Measurements from ENCODE around the gene NCKAP1. TPM values are rescaled to one million over a fixed set of nuclear protein-coding genes. Genes with fewer than 3 reads are reported as not detected.
"Not testable (repeated sequence)": the region's sequence is repeated elsewhere in the genome, so short reads cannot be mapped to it uniquely, and the experiment has no call there.

NCKAP1 gene
- total RNA-seq, 1 donor from 2014 or later, result 116 TPM

DNA sequence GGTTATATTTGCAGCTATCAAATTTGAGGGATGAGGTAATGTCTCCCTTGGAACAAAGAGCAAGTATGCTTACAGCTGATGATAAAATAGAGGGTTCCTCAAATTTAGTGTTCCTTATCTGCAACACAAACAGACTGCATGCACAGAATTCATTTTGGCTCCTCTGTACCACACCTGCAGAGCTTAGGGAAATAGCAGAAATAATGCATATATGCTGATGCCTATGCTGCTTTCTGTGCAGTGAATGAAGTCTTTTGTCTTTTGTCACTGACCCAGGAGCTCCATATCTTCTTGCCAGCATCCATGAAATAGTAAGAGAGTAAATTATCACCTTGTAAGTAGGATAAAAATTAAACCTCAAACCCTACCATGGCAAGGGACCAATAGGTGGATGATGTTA lies 69.8 kb downstream of the NCKAP1 start:
- TF ChIP-seq, protein P1, sequence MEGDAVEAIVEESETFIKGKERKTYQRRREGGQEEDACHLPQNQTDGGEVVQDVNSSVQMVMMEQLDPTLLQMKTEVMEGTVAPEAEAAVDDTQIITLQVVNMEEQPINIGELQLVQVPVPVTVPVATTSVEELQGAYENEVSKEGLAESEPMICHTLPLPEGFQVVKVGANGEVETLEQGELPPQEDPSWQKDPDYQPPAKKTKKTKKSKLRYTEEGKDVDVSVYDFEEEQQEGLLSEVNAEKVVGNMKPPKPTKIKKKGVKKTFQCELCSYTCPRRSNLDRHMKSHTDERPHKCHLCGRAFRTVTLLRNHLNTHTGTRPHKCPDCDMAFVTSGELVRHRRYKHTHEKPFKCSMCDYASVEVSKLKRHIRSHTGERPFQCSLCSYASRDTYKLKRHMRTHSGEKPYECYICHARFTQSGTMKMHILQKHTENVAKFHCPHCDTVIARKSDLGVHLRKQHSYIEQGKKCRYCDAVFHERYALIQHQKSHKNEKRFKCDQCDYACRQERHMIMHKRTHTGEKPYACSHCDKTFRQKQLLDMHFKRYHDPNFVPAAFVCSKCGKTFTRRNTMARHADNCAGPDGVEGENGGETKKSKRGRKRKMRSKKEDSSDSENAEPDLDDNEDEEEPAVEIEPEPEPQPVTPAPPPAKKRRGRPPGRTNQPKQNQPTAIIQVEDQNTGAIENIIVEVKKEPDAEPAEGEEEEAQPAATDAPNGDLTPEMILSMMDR (IDR thresholded peaks at IDR 0.05; ENCODE audit: partially characterized antibody, unreplicated experiment), result no peak
- Mint-ChIP-seq H3K27me3 (ENCODE audit: unreplicated experiment) (no peaks in the 10 kb centered on the region), H3K36me3 (ENCODE audit: unreplicated experiment) (peaks cover 22% of the 10 kb centered on the region), H3K4me3 (ENCODE audit: unreplicated experiment) (no peak overlapping the region), H3K4me1 (ENCODE audit: low read depth, unreplicated experiment) (no peaks in the 10 kb centered on the region), H3K27ac (ENCODE audit: unreplicated experiment) (no peak overlapping the region), H3K9me3 (ENCODE audit: unreplicated experiment) (peaks cover 2% of the 10 kb centered on the region)
- no peak for DNase-seq

- not testable (repeated sequence) for H3K27me3 Mint-ChIP-seq (ENCODE audit: unreplicated experiment); H3K4me3 Mint-ChIP-seq (ENCODE audit: unreplicated experiment); H3K9me3 Mint-ChIP-seq (ENCODE audit: unreplicated experiment); H3K4me1 Mint-ChIP-seq (ENCODE audit: low read depth, unreplicated experiment); H3K27ac Mint-ChIP-seq (ENCODE audit: unreplicated experiment); DNase-seq
- H3K36me3 Mint-ChIP-seq (ENCODE audit: unreplicated experiment), result peaks cover 12% of the 10 kb centered on the region
Measured at GRCh38 chr2:182966356-182966755, 71.9 kb downstream of the NCKAP1 start.

DNA sequence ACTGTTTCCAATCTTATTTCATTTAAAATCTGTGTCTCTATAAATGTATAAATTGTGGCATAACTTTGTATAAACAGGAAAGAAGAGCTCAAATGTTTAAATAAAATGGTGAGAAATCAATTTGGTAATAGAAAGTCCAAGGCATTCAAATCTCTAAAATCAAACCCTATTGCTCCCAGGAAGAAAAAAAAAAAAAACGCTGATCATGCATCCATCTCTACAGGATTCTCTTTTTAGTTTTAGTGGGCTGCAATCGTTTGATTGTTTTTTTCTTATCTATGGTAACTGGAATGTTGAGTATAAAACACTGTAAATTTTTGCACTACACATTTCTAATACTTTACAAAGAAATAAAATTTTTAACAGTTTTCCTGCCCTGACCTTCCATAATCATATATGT lies 75.6 kb downstream of the NCKAP1 start:
- Mint-ChIP-seq H3K4me3 (ENCODE audit: unreplicated experiment) (no peak overlapping the region), H3K36me3 (ENCODE audit: unreplicated experiment) (peaks cover 10% of the 10 kb centered on the region), H3K4me1 (ENCODE audit: low read depth, unreplicated experiment) (no peaks in the 10 kb centered on the region), H3K27ac (ENCODE audit: unreplicated experiment) (no peak overlapping the region), H3K27me3 (ENCODE audit: unreplicated experiment) (no peaks in the 10 kb centered on the region), H3K9me3 (ENCODE audit: unreplicated experiment) (no peaks in the 10 kb centered on the region)
- DNase-seq, result no peak
- TF ChIP-seq, protein P1 (IDR thresholded peaks at IDR 0.05; ENCODE audit: partially characterized antibody, unreplicated experiment), result no peak

DNA sequence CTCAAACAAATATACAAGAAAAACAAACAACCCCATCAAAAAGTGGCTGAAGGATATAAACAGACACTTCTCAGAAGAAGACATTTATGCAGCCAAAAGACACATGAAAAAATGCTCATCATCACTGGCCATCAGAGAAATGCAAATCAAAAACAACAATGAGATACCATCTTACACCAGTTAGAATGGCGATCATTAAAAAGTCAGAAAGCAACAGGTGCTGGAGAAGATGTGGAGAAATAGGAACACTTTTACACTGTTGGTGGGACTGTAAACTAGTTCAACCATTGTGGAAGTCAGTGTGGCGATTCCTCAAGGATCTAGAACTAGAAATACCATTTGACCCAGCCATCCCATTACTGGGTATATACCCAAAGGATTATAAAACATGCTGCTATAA lies 77.4 kb downstream of the NCKAP1 start:
- not testable (repeated sequence) for H3K4me1 Mint-ChIP-seq (ENCODE audit: low read depth, unreplicated experiment); H3K4me3 Mint-ChIP-seq (ENCODE audit: unreplicated experiment); DNase-seq; H3K9me3 Mint-ChIP-seq (ENCODE audit: unreplicated experiment); H3K27ac Mint-ChIP-seq (ENCODE audit: unreplicated experiment); H3K27me3 Mint-ChIP-seq (ENCODE audit: unreplicated experiment)
- peaks cover 10% of the 10 kb centered on the region for H3K36me3 Mint-ChIP-seq (ENCODE audit: unreplicated experiment)

DNA sequence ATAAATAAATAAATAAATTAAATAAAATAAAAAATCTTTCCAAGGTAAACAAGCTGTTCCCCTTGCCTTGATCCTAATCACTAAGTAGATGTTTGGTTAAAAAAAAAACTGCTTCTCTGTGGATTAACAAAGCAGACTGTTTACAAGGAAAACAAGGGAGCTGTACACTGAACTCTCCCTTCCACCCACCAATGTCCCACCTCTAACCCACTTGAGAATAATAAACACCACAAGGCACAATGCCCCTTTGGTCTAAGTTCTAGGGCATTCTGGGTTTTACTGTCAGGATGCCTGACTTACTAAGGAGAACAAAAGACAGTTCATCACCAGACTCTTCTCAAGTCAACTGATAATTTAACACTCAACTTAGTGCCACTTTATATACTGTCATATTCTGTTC lies 83.5 kb downstream of the NCKAP1 start:
- no peaks in the 10 kb centered on the region for H3K9me3 Mint-ChIP-seq (ENCODE audit: unreplicated experiment)
- no peak overlapping the region for H3K27ac Mint-ChIP-seq (ENCODE audit: unreplicated experiment)
- H3K27me3 Mint-ChIP-seq (ENCODE audit: unreplicated experiment), result no peaks in the 10 kb centered on the region
- no peak for DNase-seq
- TF ChIP-seq, protein P1 (IDR thresholded peaks at IDR 0.05; ENCODE audit: partially characterized antibody, unreplicated experiment), result no peak
- H3K36me3 Mint-ChIP-seq (ENCODE audit: unreplicated experiment), result no peaks in the 10 kb centered on the region
- no peaks in the 10 kb centered on the region for H3K4me1 Mint-ChIP-seq (ENCODE audit: low read depth, unreplicated experiment)
- H3K4me3 Mint-ChIP-seq (ENCODE audit: unreplicated experiment), result no peak overlapping the region

DNA sequence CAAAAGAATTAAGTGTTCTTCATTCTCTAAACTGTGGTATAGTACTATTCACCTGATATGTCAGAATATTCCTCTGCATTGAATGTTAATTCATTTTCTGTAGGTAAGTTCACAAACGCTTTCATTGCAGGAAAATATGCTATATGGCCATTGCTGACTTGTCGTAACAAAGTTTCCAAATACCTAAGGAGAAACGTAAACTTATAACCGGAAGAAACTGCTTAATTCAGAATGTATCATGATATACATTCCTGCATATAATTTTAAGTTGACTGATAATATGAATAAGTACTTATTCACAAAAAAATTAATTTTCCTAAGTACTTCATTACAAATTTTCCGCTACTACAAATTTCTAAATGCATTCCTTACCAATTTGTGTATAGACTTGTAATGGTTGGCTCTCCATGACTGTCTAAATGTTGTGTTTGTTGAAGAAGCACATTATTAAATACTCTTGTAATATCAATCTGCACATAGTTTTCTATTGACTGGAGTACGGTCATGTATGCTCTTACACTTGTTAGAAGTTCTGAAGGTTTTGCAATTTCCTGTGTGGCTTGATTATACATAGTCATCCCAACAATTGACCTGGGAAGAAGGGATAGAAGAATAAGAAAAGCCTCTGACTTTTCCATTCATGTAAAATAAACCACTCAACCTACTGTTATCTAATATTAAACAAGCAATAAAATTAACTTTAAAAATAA lies 85.4 kb downstream of the NCKAP1 start:
- Mint-ChIP-seq H3K27me3 (ENCODE audit: unreplicated experiment) (no peaks in the 10 kb centered on the region), H3K4me1 (ENCODE audit: low read depth, unreplicated experiment) (no peaks in the 10 kb centered on the region), H3K9me3 (ENCODE audit: unreplicated experiment) (no peaks in the 10 kb centered on the region), H3K4me3 (ENCODE audit: unreplicated experiment) (no peak overlapping the region), H3K27ac (ENCODE audit: unreplicated experiment) (no peak overlapping the region), H3K36me3 (ENCODE audit: unreplicated experiment) (no peaks in the 10 kb centered on the region)
- no peak for DNase-seq
- TF ChIP-seq, protein P1 (IDR thresholded peaks at IDR 0.05; ENCODE audit: partially characterized antibody, unreplicated experiment), result no peak
